HepG2 (cell line): ENCODE results near the gene TPRN. TPM values are rescaled to one million over a fixed set of nuclear protein-coding genes. Genes with fewer than 3 reads are reported as not detected.

ENCODE experiments used
- EP300 ChIP-seq, 3 experiments: sonication (generic) in 1 of 3; formaldehyde crosslinking in 1 of 3; IDR thresholded peaks; 2 replicates each; pipeline versions ENCODE4 v1.5.1 to v1.6.1; 2011 to 2020; ENCODE audit warnings: low read depth in 2 of 3, low read length in 2 of 3, borderline replicate concordance in 1 of 3, improper control_type of control experiment in 1 of 3, mild to moderate bottlenecking in 1 of 3, missing genetic modification reagents in 1 of 3, moderate library complexity in 1 of 3
- MBNL3 ChIP-seq: fragments of 250-450 bp; sonication (Bioruptor Pico); conservative IDR thresholded peaks from 2 replicates; pipeline ENCODE4 v1.8.0; 2022; ENCODE audit warnings: mild to moderate bottlenecking, inconsistent platforms
- PAF1 ChIP-seq: IDR thresholded peaks from 2 replicates; pipeline ENCODE4 v1.6.1; 2016; ENCODE audit warnings: missing genetic modification reagents, missing compliant biosample characterization
- PAXIP1 ChIP-seq: sonication (generic); formaldehyde crosslinking; conservative IDR thresholded peaks from 2 replicates; pipeline ENCODE4 v1.4.0; 2020; ENCODE audit warnings: mild to moderate bottlenecking, missing genetic modification reagents, moderate library complexity
- PRDM4 ChIP-seq: sonication (generic); formaldehyde crosslinking; IDR thresholded peaks from 2 replicates; pipeline ENCODE4 v1.9.0; 2021; ENCODE audit warnings: missing genetic modification reagents, borderline replicate concordance
- RARA ChIP-seq: IDR thresholded peaks from 2 replicates; pipeline ENCODE4 v1.6.1; 2016; ENCODE audit warnings: missing genetic modification reagents, missing compliant biosample characterization
- ZHX2 ChIP-seq, 2 experiments: sonication (generic) in 1 of 2; formaldehyde crosslinking in 1 of 2; IDR thresholded peaks; 2 replicates each; pipeline versions ENCODE4 v1.6.1 to v1.9.0; 2014 to 2022; ENCODE audit warnings: antibody characterized with exemption in 1 of 2, borderline replicate concordance in 1 of 2, inconsistent platforms in 1 of 2, low read depth in 1 of 2, missing genetic modification reagents in 1 of 2
- ZMYM4 ChIP-seq: sonication (generic); formaldehyde crosslinking; IDR thresholded peaks from 2 replicates; pipeline ENCODE4 v1.8.1; 2023; ENCODE audit warnings: mild to moderate bottlenecking, missing genetic modification reagents
- polyA plus RNA-seq, 8 experiments: library from polyadenylated mRNA; depleted of rRNA in 3 of 8; stranded (reverse) in 7 of 8; unstranded in 1 of 8; fragments of >200 nt; fragmentation: Illumina TruSeq in 4 of 8; extraction: Trizol in 4 of 8; gene quantifications; 2 replicates each; pipeline versions ENCODE4 v1.2.1 to v1.2.3, GENCODE V29; 2011 to 2016; ENCODE audit warnings: low read depth in 4 of 8, missing spikeins in 1 of 8, mixed read lengths in 1 of 8; ENCODE audit not compliant: insufficient read depth in 1 of 8
- total RNA-seq, 5 experiments: library from RNA; depleted of rRNA; stranded (reverse); fragments of >200 nt; fragmentation: Illumina TruSeq; extraction: Trizol; gene quantifications; 2 replicates each; pipeline ENCODE4 v1.2.3, GENCODE V29; 2016; ENCODE audit warnings: low read depth in 1 of 5
- TF ChIP-seq, protein P1 (sequence below): IDR thresholded peaks from 2 replicates; pipeline ENCODE4 v1.6.1; 2016; ENCODE audit warnings: control low read depth
- TF ChIP-seq, protein P2 (sequence below): sonication (generic); formaldehyde crosslinking; IDR thresholded peaks from 2 replicates; pipeline ENCODE4 v1.5.0; 2020; ENCODE audit warnings: mild to moderate bottlenecking, missing genetic modification reagents, moderate library complexity

The TPRN gene
- total and polyA plus RNA-seq, 2 of the 13 experiments (the other 11 are each of a cell fraction or from before 2014, with no cell fraction given) = 10.1 to 19.2 TPM

GRCh38 chr9:137222190-137223077 lies 21.9 kb upstream of the TPRN start, which contains the start of gene RNF208 (continued):
- no peak for TF ChIP-seq ZHX2 (IDR thresholded peaks at IDR 0.05; ENCODE audit: low read depth)
- no peak for TF ChIP-seq ZHX2 (CRISPR knock-in tag; IDR thresholded peaks at IDR 0.05; ENCODE audit: borderline replicate concordance)
- TF ChIP-seq, protein P1, sequence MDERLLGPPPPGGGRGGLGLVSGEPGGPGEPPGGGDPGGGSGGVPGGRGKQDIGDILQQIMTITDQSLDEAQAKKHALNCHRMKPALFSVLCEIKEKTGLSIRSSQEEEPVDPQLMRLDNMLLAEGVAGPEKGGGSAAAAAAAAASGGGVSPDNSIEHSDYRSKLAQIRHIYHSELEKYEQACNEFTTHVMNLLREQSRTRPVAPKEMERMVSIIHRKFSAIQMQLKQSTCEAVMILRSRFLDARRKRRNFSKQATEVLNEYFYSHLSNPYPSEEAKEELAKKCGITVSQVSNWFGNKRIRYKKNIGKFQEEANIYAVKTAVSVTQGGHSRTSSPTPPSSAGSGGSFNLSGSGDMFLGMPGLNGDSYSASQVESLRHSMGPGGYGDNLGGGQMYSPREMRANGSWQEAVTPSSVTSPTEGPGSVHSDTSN (CRISPR knock-in tag) = no peak
- TF ChIP-seq MBNL3 (CRISPR knock-in tag) = no peak
- TF ChIP-seq PAF1 = no peak
- TF ChIP-seq ZMYM4 (CRISPR knock-in tag) = peak; percentile 56; the same call in 1 of the 2 replicates
- 0 out of 2 replicates have a peak, but pooled peaks have one; percentile 5 for TF ChIP-seq RARA (CRISPR knock-in tag)
- TF ChIP-seq, protein P2, sequence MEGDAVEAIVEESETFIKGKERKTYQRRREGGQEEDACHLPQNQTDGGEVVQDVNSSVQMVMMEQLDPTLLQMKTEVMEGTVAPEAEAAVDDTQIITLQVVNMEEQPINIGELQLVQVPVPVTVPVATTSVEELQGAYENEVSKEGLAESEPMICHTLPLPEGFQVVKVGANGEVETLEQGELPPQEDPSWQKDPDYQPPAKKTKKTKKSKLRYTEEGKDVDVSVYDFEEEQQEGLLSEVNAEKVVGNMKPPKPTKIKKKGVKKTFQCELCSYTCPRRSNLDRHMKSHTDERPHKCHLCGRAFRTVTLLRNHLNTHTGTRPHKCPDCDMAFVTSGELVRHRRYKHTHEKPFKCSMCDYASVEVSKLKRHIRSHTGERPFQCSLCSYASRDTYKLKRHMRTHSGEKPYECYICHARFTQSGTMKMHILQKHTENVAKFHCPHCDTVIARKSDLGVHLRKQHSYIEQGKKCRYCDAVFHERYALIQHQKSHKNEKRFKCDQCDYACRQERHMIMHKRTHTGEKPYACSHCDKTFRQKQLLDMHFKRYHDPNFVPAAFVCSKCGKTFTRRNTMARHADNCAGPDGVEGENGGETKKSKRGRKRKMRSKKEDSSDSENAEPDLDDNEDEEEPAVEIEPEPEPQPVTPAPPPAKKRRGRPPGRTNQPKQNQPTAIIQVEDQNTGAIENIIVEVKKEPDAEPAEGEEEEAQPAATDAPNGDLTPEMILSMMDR (CRISPR knock-in tag) = peak; percentile 11; the same call in 1 of the 2 replicates
- no peak for TF ChIP-seq PAXIP1 (CRISPR knock-in tag)
- no peak for TF ChIP-seq PRDM4 (CRISPR knock-in tag)
- TF ChIP-seq EP300 (IDR thresholded peaks at IDR 0.05; ENCODE audit: low read depth in 2 of 2, low read length in 2 of 2) = no peak
- TF ChIP-seq EP300 (CRISPR knock-in tag; IDR thresholded peaks at IDR 0.05; ENCODE audit: borderline replicate concordance) = no peak
